HK-2 (cell line): Measurements from ENCODE around the gene RGL1.

Source experiments
- DNase-seq: peaks from one replicate; pipeline ENCODE4 v3.0.0-alpha.2; 2018; ENCODE audit not compliant: unreplicated experiment

Gene RGL1

GRCh38 chr1:183869664-183870063, 64.7 kb downstream of the RGL1 start:
- no peak for DNase-seq

GRCh38 chr1:183870351-183871077, 65.6 kb downstream of the RGL1 start:
- no peak for DNase-seq

- DNase-seq: no peak
Measured at GRCh38 chr1:183871142-183871541, 66.2 kb downstream of the RGL1 start.

GRCh38 chr1:183871601-183872000, 66.7 kb downstream of the RGL1 start:
- DNase-seq: no peak

GRCh38 chr1:183872403-183872802, 67.5 kb downstream of the RGL1 start:
- no peak for DNase-seq

- DNase-seq: no peak
Measured at GRCh38 chr1:183873642-183874041, 68.7 kb downstream of the RGL1 start.

- no peak for DNase-seq
Measured at GRCh38 chr1:183876309-183876708, 71.4 kb downstream of the RGL1 start.

- peak; percentile 7 for DNase-seq
Measured at GRCh38 chr1:183877053-183877720, 72.3 kb downstream of the RGL1 start.

GRCh38 chr1:183879494-183879893, 74.6 kb downstream of the RGL1 start:
- no peak for DNase-seq

- no peak for DNase-seq
Measured at GRCh38 chr1:183879966-183880365, 75.0 kb downstream of the RGL1 start.

GRCh38 chr1:183880531-183881243, 75.8 kb downstream of the RGL1 start:
- DNase-seq: no peak

- DNase-seq: peak; percentile 56
Measured at GRCh38 chr1:183881387-183882131, 76.6 kb downstream of the RGL1 start.

- DNase-seq: no peak
Measured at GRCh38 chr1:183882335-183883167, 77.6 kb downstream of the RGL1 start.

GRCh38 chr1:183883623-183884022, 78.7 kb downstream of the RGL1 start:
- DNase-seq: no peak

- DNase-seq: no peak
Measured at GRCh38 chr1:183884526-183884925, 79.6 kb downstream of the RGL1 start.

GRCh38 chr1:183885142-183885735, 80.3 kb downstream of the RGL1 start:
- no peak for DNase-seq

- no peak for DNase-seq
Measured at GRCh38 chr1:183886083-183886828, 81.3 kb downstream of the RGL1 start.

GRCh38 chr1:183886853-183887252, 81.9 kb downstream of the RGL1 start:
- no peak for DNase-seq

- DNase-seq: no peak
Measured at GRCh38 chr1:183887826-183888819, 83.2 kb downstream of the RGL1 start.
